Prostate gland (tissue), 2 donors: ENCODE measurements around the gene PTPA. TPM values are rescaled to one million over a fixed set of nuclear protein-coding genes. Genes with fewer than 3 reads are reported as not detected.

Experiments
- DNase-seq: peaks from one replicate; pipeline ENCODE4 v3.0.0-alpha.2; 2019; ENCODE audit warnings: low spot score
- H3K27ac ChIP-seq, 2 donors: fragments of 200-600 bp; sonication (generic); 2 replicates each; pipeline ENCODE4 v1.5.1; 2017 to 2019
- H3K27me3 ChIP-seq: fragments of 200-600 bp; sonication (generic); replicated peaks from 2 replicates; pipeline ENCODE4 v1.5.1; 2019; ENCODE audit not compliant: insufficient read depth
- H3K36me3 ChIP-seq, 2 donors: fragments of 200-600 bp; sonication (generic); 1 replicate in 1 of 2; 2 replicates in 1 of 2; pipeline versions ENCODE4 v1.5.1 to v1.8.1; 2017 to 2019
- H3K4me1 ChIP-seq: fragments of 200-600 bp; sonication (generic); replicated peaks from 2 replicates; pipeline ENCODE4 v1.5.1; 2019
- H3K4me3 ChIP-seq, 2 donors: fragments of 200-600 bp; sonication (generic); 2 replicates each; pipeline ENCODE4 v1.5.1; 2017 to 2019
- H3K9me3 ChIP-seq: fragments of 200-600 bp; sonication (generic); 2 replicates; pipeline ENCODE4 v1.5.1; 2017
- CTCF ChIP-seq, 4 experiments: fragments of 200-600 bp in 2 of 4; fragments of 450-650 bp in 2 of 4; sonication (generic) in 2 of 4; IDR thresholded peaks; 1 replicate in 3 of 4; 2 replicates in 1 of 4; pipeline ENCODE4 v1.5.1; 2016 to 2019; ENCODE audit warnings: antibody characterized with exemption in 4 of 4, mild to moderate bottlenecking in 2 of 4, moderate library complexity in 2 of 4
- POLR2A ChIP-seq: fragments of 450-650 bp; IDR thresholded peaks from one replicate; pipeline ENCODE4 v1.6.1; 2016; ENCODE audit warnings: antibody characterized with exemption, mild to moderate bottlenecking
- POLR2AphosphoS5 ChIP-seq: sonication (generic); formaldehyde crosslinking; IDR thresholded peaks from one replicate; pipeline ENCODE4 v1.6.1; 2017; ENCODE audit warnings: antibody characterized with exemption
- WGBS: methylation state at CpG from one replicate; pipeline ENCODE4 v1.1.5; 2018; 5-methylcytosine and 5-hydroxymethylcytosine counted together
- intact Hi-C: fragments of 100-400 bp; cut with DNase I; formaldehyde crosslinking; loops from one replicate; pipeline ENCODE4 v1.14.2; 2022
- total RNA-seq, 2 donors: library from RNA; depleted of rRNA; stranded (reverse); fragments of >200 nt; gene quantifications; one replicate each; pipeline ENCODE4 v1.1.0, GENCODE V29; 2016

The PTPA gene
- total RNA-seq, 2 donors from 2014 or later, result 165 to 173 TPM

- Histone ChIP-seq H3K4me3 (no peak overlapping the region), H3K4me1 (peaks cover 18% of the 10 kb centered on the region), H3K9me3 (no peaks in the 10 kb centered on the region), H3K27ac (peak overlapping the region; percentile 92 to 94), H3K27me3 (no peaks in the 10 kb centered on the region), H3K36me3 (no peaks in the 10 kb centered on the region)
- DNase-seq, result peak; percentile 92
- intact Hi-C loops, result no loop called here
- WGBS, result 9% methylated on average over 17 of the region's 18 CpGs
- TF ChIP-seq POLR2A (peak; percentile 65), CTCF (IDR thresholded peaks at IDR 0.05) (peak in 1 of 4 experiments; percentile 7), POLR2AphosphoS5 (peak; percentile 80)
These were observed 55.7 kb downstream of the PTPA start for GRCh38 chr9:129166623-129167557.

- no peak overlapping the region for H3K4me3 ChIP-seq
- no peak overlapping the region for H3K27ac ChIP-seq
- TF ChIP-seq POLR2AphosphoS5 (no peak), CTCF (IDR thresholded peaks at IDR 0.05) (no peak), POLR2A (no peak)
- 73% methylated on average over 6 of the region's 6 CpGs for WGBS
- H3K4me1 ChIP-seq, result peaks cover 22% of the 10 kb centered on the region
- no peaks in the 10 kb centered on the region for H3K9me3 ChIP-seq
- no peaks in the 10 kb centered on the region for H3K36me3 ChIP-seq
- H3K27me3 ChIP-seq, result no peaks in the 10 kb centered on the region
- DNase-seq, result no peak
- intact Hi-C loops, result no loop called here
These were observed 59.0 kb downstream of the PTPA start for GRCh38 chr9:129170229-129170628.

GRCh38 chr9:129171993-129172751, 61.0 kb downstream of the PTPA start:
- 62% methylated on average over 7 of the region's 7 CpGs for WGBS
- intact Hi-C loops, result no loop called here
- H3K36me3 ChIP-seq, result no peaks in the 10 kb centered on the region
- no peaks in the 10 kb centered on the region for H3K9me3 ChIP-seq
- H3K27me3 ChIP-seq, result no peaks in the 10 kb centered on the region
- no peak for DNase-seq
- no peak overlapping the region for H3K27ac ChIP-seq
- no peak overlapping the region for H3K4me3 ChIP-seq
- peaks cover 18% of the 10 kb centered on the region for H3K4me1 ChIP-seq
- TF ChIP-seq POLR2A, result no peak
- TF ChIP-seq CTCF (IDR thresholded peaks at IDR 0.05), result no peak
- TF ChIP-seq POLR2AphosphoS5, result no peak

- Histone ChIP-seq H3K36me3 (no peaks in the 10 kb centered on the region), H3K4me1 (peaks cover 15% of the 10 kb centered on the region), H3K9me3 (no peaks in the 10 kb centered on the region), H3K27me3 (no peaks in the 10 kb centered on the region), H3K27ac (peak overlapping the region in 1 of 2 donors; percentile 97), H3K4me3 (no peak overlapping the region)
- WGBS, result 23% methylated on average over 5 of the region's 5 CpGs
- TF ChIP-seq POLR2A (no peak), POLR2AphosphoS5 (no peak), CTCF (IDR thresholded peaks at IDR 0.05) (no peak)
- intact Hi-C loops, result no loop called here
- DNase-seq, result no peak
These were observed 61.6 kb downstream of the PTPA start for GRCh38 chr9:129172816-129173215.
